HepG2 (cell line): ENCODE results near the gene SIGLEC1. TPM values are rescaled to one million over a fixed set of nuclear protein-coding genes. Genes with fewer than 3 reads are reported as not detected.
A peak's percentile ranks its signal among the peaks of the same experiment; 100 is the strongest.

ENCODE experiments used
- ATAC-seq: fragments of 200-7000 bp; cut with Tn5 transposase; 3 replicates; pipeline ENCODE4 v1.9.1; 2020; ENCODE audit warnings: mild to moderate bottlenecking, moderate library complexity
- BruUV-seq: library from RNA; stranded (reverse); fragments of 400-500 nt; replicated peaks from 2 replicates; lab custom pipeline; 2021; lab: Mats Ljungman, UMichigan
- CTCF ChIA-PET: fragments of 300-600 bp; formaldehyde crosslinking; extraction: SDS; loops from one replicate; lab custom pipeline; 2021; ENCODE audit warnings: low total read pairs, inconsistent platforms, low intra/inter-chr PET ratio; lab: Yijun Ruan, JAX
- POLR2A ChIA-PET: fragments of 350-600 bp; sonication (Branson Sonifier 250); formaldehyde crosslinking; loops from one replicate; lab custom pipeline; 2020; ENCODE audit warnings: antibody characterized with exemption, inconsistent platforms; lab: Yijun Ruan, JAX
- DNase-seq: peaks from one replicate; pipeline ENCODE4 v3.0.0-alpha.2; 2015; ENCODE audit warnings: low spot score
- FAIRE-seq: peaks from 3 replicates; lab custom pipeline; 2011; peaks lifted over from hg19 to GRCh38; lab: Jason Lieb, UNC
- H2AFZ ChIP-seq: one replicate; pipeline ENCODE4 v1.6.1; 2011; ENCODE audit warnings: low read length, inconsistent platforms
- H3K27ac ChIP-seq: fragments of 300-600 bp; 3 replicates; pipeline ENCODE4 v1.8.0; 2011; ENCODE audit warnings: mixed run types, mild to moderate bottlenecking, mixed read lengths, low read length, inconsistent platforms; ENCODE audit not compliant: insufficient read depth; ENCODE audit errors: extremely low read length
- H3K27me3 ChIP-seq, 2 experiments: fragments of 200-600 bp in 1 of 2; 2 replicates in 1 of 2; 3 replicates in 1 of 2; pipeline versions ENCODE4 v1.6.0 to v1.8.0; 2011; ENCODE audit warnings: low read length in 2 of 2, mild to moderate bottlenecking in 2 of 2, moderate library complexity in 2 of 2, inconsistent platforms in 1 of 2; ENCODE audit not compliant: insufficient read depth in 2 of 2, control insufficient read depth in 1 of 2
- H3K36me3 ChIP-seq, 2 experiments: fragments of 200-600 bp in 1 of 2; replicated peaks in 1 of 2; 2 replicates in 1 of 2; 3 replicates in 1 of 2; pipeline versions ENCODE4 v1.5.1 to v1.8.0; 2011; ENCODE audit warnings: low read length in 2 of 2, inconsistent platforms in 1 of 2; ENCODE audit not compliant: insufficient read depth in 2 of 2, control insufficient read depth in 1 of 2
- H3K4me1 ChIP-seq: 2 replicates; pipeline ENCODE4 v1.5.1; 2012; ENCODE audit warnings: low read length, inconsistent platforms; ENCODE audit not compliant: insufficient read depth
- H3K4me2 ChIP-seq: 2 replicates; pipeline ENCODE4 v1.6.0; 2011; ENCODE audit warnings: low read depth, low read length, inconsistent platforms
- H3K4me3 ChIP-seq, 3 experiments: fragments of 200-600 bp in 1 of 3; sonication (generic), shearing (Covaris generic) in 1 of 3; replicated peaks in 1 of 3; 2 replicates each; pipeline ENCODE4 v1.5.1; 2011 to 2016; ENCODE audit warnings: low read length in 3 of 3, inconsistent platforms in 2 of 3, low read depth in 2 of 3, mild to moderate bottlenecking in 2 of 3, control low read depth in 1 of 3, mixed read lengths in 1 of 3; ENCODE audit not compliant: insufficient read depth in 1 of 3
- H3K79me2 ChIP-seq: one replicate; pipeline ENCODE4 v1.6.1; 2011; ENCODE audit warnings: low read length, inconsistent platforms; ENCODE audit not compliant: insufficient read depth
- H3K9ac ChIP-seq: 2 replicates; pipeline ENCODE4 v1.6.0; 2011; ENCODE audit warnings: mild to moderate bottlenecking, low read depth, low read length, inconsistent platforms; ENCODE audit not compliant: insufficient read depth
- H3K9me3 ChIP-seq: 2 replicates; pipeline ENCODE4 v1.5.1; 2012; ENCODE audit warnings: mild to moderate bottlenecking, low read length
- H4K20me1 ChIP-seq: 2 replicates; pipeline ENCODE4 v1.6.0; 2011; ENCODE audit warnings: inconsistent platforms, mild to moderate bottlenecking, low read length, moderate library complexity; ENCODE audit not compliant: insufficient read depth
- EHMT2 ChIP-seq: fragments of 200-600 bp; sonication (generic); IDR thresholded peaks from 2 replicates; pipeline ENCODE4 v1.7.0; 2017; ENCODE audit warnings: antibody characterized with exemption, low read depth, low read length, borderline replicate concordance
- IRF9 ChIP-seq: sonication (generic); formaldehyde crosslinking; IDR thresholded peaks from 2 replicates; pipeline ENCODE4 v1.8.0; 2022; ENCODE audit warnings: missing genetic modification reagents, mild to moderate bottlenecking, borderline replicate concordance
- KDM2A ChIP-seq: sonication (generic); formaldehyde crosslinking; IDR thresholded peaks from 2 replicates; pipeline ENCODE4 v1.4.0; 2020; ENCODE audit warnings: low read depth, missing genetic modification reagents, borderline replicate concordance
- LBX2 ChIP-seq: sonication (generic); formaldehyde crosslinking; IDR thresholded peaks from 2 replicates; pipeline ENCODE4 v1.5.0; 2020; ENCODE audit warnings: missing genetic modification reagents, mild to moderate bottlenecking, borderline replicate concordance
- MXD3 ChIP-seq: IDR thresholded peaks from 2 replicates; pipeline ENCODE4 v1.6.1; 2016; ENCODE audit warnings: mild to moderate bottlenecking, missing biosample characterization, missing genetic modification reagents
- PRPF4 ChIP-seq: fragments of 200-400 bp; formaldehyde crosslinking; IDR thresholded peaks from 2 replicates; pipeline ENCODE4 v1.6.1; 2016; ENCODE audit warnings: low read length, low read depth; ENCODE audit not compliant: poor library complexity, severe bottlenecking
- REL ChIP-seq: sonication (generic); formaldehyde crosslinking; conservative IDR thresholded peaks from 2 replicates; pipeline ENCODE4 v1.8.0; 2022; ENCODE audit warnings: mild to moderate bottlenecking, missing genetic modification reagents, moderate library complexity
- REST ChIP-seq, 2 experiments: IDR thresholded peaks; 2 replicates each; pipeline ENCODE4 v1.6.1; 2011 to 2012; ENCODE audit warnings: low read length in 2 of 2, borderline replicate concordance in 1 of 2, low read depth in 1 of 2, mild to moderate bottlenecking in 1 of 2, moderate library complexity in 1 of 2
- SRSF9 ChIP-seq: fragments of 200-400 bp; formaldehyde crosslinking; IDR thresholded peaks from 2 replicates; pipeline ENCODE4 v1.6.1; 2018; ENCODE audit warnings: borderline replicate concordance, mild to moderate bottlenecking, low read depth, low read length; ENCODE audit not compliant: insufficient read depth, poor library complexity, severe bottlenecking
- ZBTB14 ChIP-seq: sonication (generic); formaldehyde crosslinking; IDR thresholded peaks from 2 replicates; pipeline ENCODE4 v1.4.0; 2020; ENCODE audit warnings: missing genetic modification reagents
- ZFX ChIP-seq: sonication (generic); formaldehyde crosslinking; IDR thresholded peaks from 2 replicates; pipeline ENCODE4 v1.4.0; 2020; ENCODE audit warnings: mild to moderate bottlenecking, low read depth, missing genetic modification reagents, moderate library complexity
- ZMYM2 ChIP-seq: sonication (generic); formaldehyde crosslinking; IDR thresholded peaks from 2 replicates; pipeline ENCODE4 v1.8.0; 2022; ENCODE audit warnings: mild to moderate bottlenecking, missing genetic modification reagents
- ZNF292 ChIP-seq: sonication (generic); formaldehyde crosslinking; IDR thresholded peaks from 2 replicates; pipeline ENCODE4 v1.8.1; 2022; ENCODE audit warnings: mild to moderate bottlenecking, low read depth, missing genetic modification reagents, borderline replicate concordance
- ZNF501 ChIP-seq: sonication (generic); formaldehyde crosslinking; IDR thresholded peaks from 2 replicates; pipeline ENCODE4 v1.5.1; 2020; ENCODE audit warnings: mild to moderate bottlenecking, moderate library complexity, missing genetic modification reagents
- WGBS: methylation state at CpG from one replicate; pipeline ENCODE4 v1.1.6; 2017; ENCODE audit warnings: low lambda C conversion rate; 5-methylcytosine and 5-hydroxymethylcytosine counted together
- in situ Hi-C: cut with HindIII; loops from 2 replicates; pipeline ENCODE4 v1.10.0; 2017; ENCODE audit warnings: low pct_unique_long_range_greater_than_20kb; ENCODE audit not compliant: extremely low pct_ligation_motif_present
- intact Hi-C: fragments of 100-400 bp; cut with micrococcal nuclease; formaldehyde crosslinking; loops from one replicate; pipeline ENCODE4 v1.10.0; 2022; ENCODE audit not compliant: unreplicated experiment
- polyA plus RNA-seq, 8 experiments: library from polyadenylated mRNA; depleted of rRNA in 3 of 8; stranded (reverse) in 7 of 8; unstranded in 1 of 8; fragments of >200 nt; fragmentation: Illumina TruSeq in 4 of 8; extraction: Trizol in 4 of 8; gene quantifications; 2 replicates each; pipeline versions ENCODE4 v1.2.1 to v1.2.3, GENCODE V29; 2011 to 2016; ENCODE audit warnings: low read depth in 4 of 8, missing spikeins in 1 of 8, mixed read lengths in 1 of 8; ENCODE audit not compliant: insufficient read depth in 1 of 8
- total RNA-seq, 5 experiments: library from RNA; depleted of rRNA; stranded (reverse); fragments of >200 nt; fragmentation: Illumina TruSeq; extraction: Trizol; gene quantifications; 2 replicates each; pipeline ENCODE4 v1.2.3, GENCODE V29; 2016; ENCODE audit warnings: low read depth in 1 of 5

The SIGLEC1 gene
- total and polyA plus RNA-seq, 2 of the 13 experiments (the other 11 are each of a cell fraction or from before 2014, with no cell fraction given), result 0.01 TPM; not detected in 1

- ATAC-seq, result peak; percentile 3; the same call in 2 of the 3 replicates
- CTCF ChIA-PET, result interaction anchor here (5.4 kb wide), 1 partner anchor 30 kb away, joined by 65 read pairs; no protein-coding TSS in a partner anchor
- TF ChIP-seq ZMYM2 (CRISPR knock-in tag) (no peak), PRPF4 (no peak), SRSF9 (no peak), EHMT2 (no peak), REL (CRISPR knock-in tag) (no peak), ZBTB14 (CRISPR knock-in tag) (no peak), IRF9 (CRISPR knock-in tag) (no peak), ZFX (CRISPR knock-in tag) (0 out of 2 replicates have a peak, but pooled peaks have one; percentile 7), LBX2 (CRISPR knock-in tag) (no peak), ZNF292 (CRISPR knock-in tag) (no peak), ZNF501 (CRISPR knock-in tag) (no peak), MXD3 (0 out of 2 replicates have a peak, but pooled peaks have one; percentile 48), REST (IDR thresholded peaks at IDR 0.05; ENCODE audit: borderline replicate concordance in 1 of 2, low read depth in 1 of 2, low read length in 2 of 2) (no peak), KDM2A (CRISPR knock-in tag) (no peak)
Measured at GRCh38 chr20:3706774-3707507, 5.5 kb downstream of the SIGLEC1 start.

More at GRCh38 chr20:3706774-3707507, 5.5 kb downstream of the SIGLEC1 start:
- peaks cover 11 to 38% of the 10 kb centered on the region in 2 experiments for H3K27me3 ChIP-seq
- H3K79me2 ChIP-seq, result no peaks in the 10 kb centered on the region
- H4K20me1 ChIP-seq, result no peaks in the 10 kb centered on the region
- DNase-seq (no peak), FAIRE-seq (no peak)
- H3K36me3 ChIP-seq, result no peaks in the 10 kb centered on the region
- H3K4me2 ChIP-seq, result no peak overlapping the region
- in situ Hi-C loops (no loop called here), intact Hi-C loops (no loop called here)
- no peaks in the 10 kb centered on the region for H3K9me3 ChIP-seq
- 36% methylated on average over 7 of the region's 10 CpGs for WGBS
- peaks cover 4% of the 10 kb centered on the region for H3K4me1 ChIP-seq
- no peak overlapping the region for H3K9ac ChIP-seq
- no peak overlapping the region for H3K4me3 ChIP-seq
- POLR2A ChIA-PET, result interaction anchor here (1.0 kb wide), 1 partner anchor 10 kb away, joined by 3 read pairs; no protein-coding TSS in a partner anchor
- H3K27ac ChIP-seq, result no peak overlapping the region
- H2AFZ ChIP-seq, result no peak overlapping the region
- no TSS peak for BruUV-seq
